Rectal smooth muscle tissue (tissue), 1 donor: Measurements from ENCODE around the gene CTCFL.

Experiments
- H3K27ac ChIP-seq: one replicate; pipeline ENCODE4 v1.7.0; 2013; ENCODE audit warnings: low read depth, low read length, inconsistent platforms
- H3K27me3 ChIP-seq: one replicate; pipeline ENCODE4 v1.7.0; 2013; ENCODE audit warnings: low read length; ENCODE audit not compliant: control insufficient read depth, insufficient read depth
- H3K36me3 ChIP-seq: one replicate; pipeline ENCODE4 v1.7.0; 2013; ENCODE audit warnings: low read length; ENCODE audit not compliant: control insufficient read depth, insufficient read depth
- H3K4me1 ChIP-seq: one replicate; pipeline ENCODE4 v1.7.0; 2013; ENCODE audit warnings: low read length; ENCODE audit not compliant: control insufficient read depth, insufficient read depth
- H3K4me3 ChIP-seq: one replicate; pipeline ENCODE4 v1.7.0; 2013; ENCODE audit warnings: low read length
- H3K9ac ChIP-seq: one replicate; pipeline ENCODE4 v1.7.0; 2013; ENCODE audit warnings: low read length

The CTCFL gene

DNA sequence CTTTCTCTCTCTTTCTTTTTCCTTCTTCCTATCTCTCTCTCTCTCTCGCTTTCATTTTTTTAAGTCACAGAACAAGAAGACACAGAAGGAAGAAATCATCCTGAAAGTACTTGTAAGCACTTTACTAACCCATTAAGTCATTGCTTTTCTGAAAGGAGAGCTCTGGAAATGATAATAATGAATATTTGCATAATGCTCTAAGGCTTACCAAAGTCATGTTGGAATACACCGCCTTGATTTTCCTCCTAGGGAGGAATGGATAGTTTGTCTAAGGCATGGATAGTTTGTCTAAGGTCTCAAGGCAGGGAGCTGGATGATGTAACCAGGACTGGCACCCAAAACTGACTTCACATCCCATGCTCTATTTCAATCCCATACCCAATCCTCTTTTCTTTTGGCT lies 12.9 kb upstream of the CTCFL start:
- H3K4me1 ChIP-seq: no peaks in the 10 kb centered on the region
- H3K27me3 ChIP-seq: peaks cover 4% of the 10 kb centered on the region
- H3K9ac ChIP-seq: no peak overlapping the region
- no peak overlapping the region for H3K4me3 ChIP-seq
- H3K36me3 ChIP-seq: no peaks in the 10 kb centered on the region
- no peak overlapping the region for H3K27ac ChIP-seq

DNA sequence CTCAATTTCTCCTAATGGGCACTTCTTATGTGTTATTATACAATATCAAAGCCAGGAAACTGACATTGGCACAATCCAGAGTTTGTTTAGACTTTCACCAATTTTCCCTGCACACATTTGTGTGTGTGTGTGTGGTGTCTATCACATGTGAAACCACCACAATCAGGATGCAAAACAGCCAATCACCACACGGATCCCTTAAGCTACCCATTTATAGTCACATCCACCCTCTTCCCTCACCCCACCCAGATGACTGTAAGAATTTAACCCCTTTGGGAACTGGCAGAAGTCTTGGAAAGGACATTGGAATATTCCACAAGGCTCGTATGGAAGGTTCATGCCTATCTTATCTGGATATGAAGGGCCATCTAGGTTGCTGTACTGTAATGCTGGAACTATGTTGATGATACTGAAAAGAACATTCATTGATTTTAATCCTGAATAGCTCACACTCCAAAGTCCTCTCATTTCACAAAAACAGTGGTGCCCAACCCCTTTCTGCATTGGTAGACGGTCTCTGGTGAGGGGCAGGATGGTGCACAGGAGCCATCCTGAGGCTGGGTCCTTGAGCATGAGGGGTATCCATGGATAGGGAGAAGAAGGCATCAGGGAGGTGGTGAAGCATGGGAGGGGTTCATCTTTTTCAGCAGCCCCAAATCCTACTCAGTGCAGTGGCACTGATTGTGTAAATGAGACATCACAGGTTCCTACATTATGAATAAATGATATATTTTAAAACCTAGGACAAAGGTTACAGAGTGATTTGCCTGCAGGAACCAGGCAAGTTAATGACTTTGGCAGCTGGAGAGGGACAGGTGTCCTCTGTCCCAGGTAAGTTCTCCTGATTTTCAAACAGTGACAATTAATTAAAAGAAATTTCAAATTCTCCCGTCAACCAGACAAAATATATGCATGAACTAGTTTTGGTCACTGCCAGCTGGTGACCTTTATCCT lies 12.1 kb upstream of the CTCFL start:
- H3K36me3 ChIP-seq: no peaks in the 10 kb centered on the region
- H3K27ac ChIP-seq: no peak overlapping the region
- no peaks in the 10 kb centered on the region for H3K4me1 ChIP-seq
- H3K27me3 ChIP-seq: peaks cover 4% of the 10 kb centered on the region
- no peak overlapping the region for H3K9ac ChIP-seq
- H3K4me3 ChIP-seq: no peak overlapping the region

DNA sequence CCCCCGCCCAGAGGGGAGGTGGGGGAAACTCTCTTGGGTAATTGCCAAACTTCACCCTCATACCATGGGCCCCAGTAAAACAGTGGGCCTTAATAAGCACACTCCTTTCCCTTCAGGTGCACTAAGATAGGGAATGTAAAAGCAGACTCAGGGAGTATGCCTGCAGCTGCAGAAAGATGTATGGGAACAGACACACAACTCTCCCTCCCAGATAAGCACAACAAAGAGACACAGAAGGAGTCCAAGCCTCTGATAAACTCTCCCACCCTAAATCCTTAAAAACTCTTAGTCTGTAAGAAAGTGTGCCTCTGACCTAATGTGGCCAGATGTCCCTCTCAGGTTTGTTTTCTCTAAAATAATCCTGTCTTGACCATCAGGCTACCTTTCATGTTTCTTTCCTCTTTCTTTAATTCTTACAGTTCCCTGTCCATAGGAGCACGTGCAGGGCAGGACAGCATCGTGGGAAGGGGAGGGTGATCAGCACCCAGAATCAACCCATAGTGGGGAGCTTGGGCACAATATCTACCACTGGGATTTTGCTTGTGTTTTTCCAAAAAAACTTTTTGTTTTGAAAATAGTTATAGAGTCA lies 11.3 kb upstream of the CTCFL start:
- no peaks in the 10 kb centered on the region for H3K36me3 ChIP-seq
- H3K4me1 ChIP-seq: no peaks in the 10 kb centered on the region
- no peak overlapping the region for H3K27ac ChIP-seq
- peaks cover 4% of the 10 kb centered on the region for H3K27me3 ChIP-seq
- no peak overlapping the region for H3K9ac ChIP-seq
- no peak overlapping the region for H3K4me3 ChIP-seq

DNA sequence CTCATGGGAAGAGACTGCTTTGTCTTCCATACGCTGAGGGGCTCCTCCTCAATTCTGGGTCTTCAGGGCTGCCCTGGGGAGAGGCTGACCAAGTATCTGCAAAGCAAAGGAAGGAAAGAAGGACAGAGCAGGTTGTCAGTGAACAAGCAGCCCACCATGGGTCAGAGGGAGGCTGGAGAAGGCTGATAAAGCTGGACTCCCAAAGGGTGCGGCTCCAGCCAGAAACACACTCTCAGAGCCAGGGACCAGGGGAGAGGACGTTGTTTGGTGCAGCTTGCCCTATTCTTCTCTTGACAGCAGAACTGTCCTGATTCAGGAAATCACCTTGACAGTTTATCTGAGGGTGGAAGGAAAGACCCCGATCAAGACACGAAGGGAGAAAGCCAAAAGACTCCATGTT lies 10.4 kb upstream of the CTCFL start:
- Histone ChIP-seq H3K4me3 (no peak overlapping the region), H3K27ac (no peak overlapping the region), H3K9ac (no peak overlapping the region), H3K4me1 (no peaks in the 10 kb centered on the region), H3K27me3 (peaks cover 4% of the 10 kb centered on the region), H3K36me3 (no peaks in the 10 kb centered on the region)

DNA sequence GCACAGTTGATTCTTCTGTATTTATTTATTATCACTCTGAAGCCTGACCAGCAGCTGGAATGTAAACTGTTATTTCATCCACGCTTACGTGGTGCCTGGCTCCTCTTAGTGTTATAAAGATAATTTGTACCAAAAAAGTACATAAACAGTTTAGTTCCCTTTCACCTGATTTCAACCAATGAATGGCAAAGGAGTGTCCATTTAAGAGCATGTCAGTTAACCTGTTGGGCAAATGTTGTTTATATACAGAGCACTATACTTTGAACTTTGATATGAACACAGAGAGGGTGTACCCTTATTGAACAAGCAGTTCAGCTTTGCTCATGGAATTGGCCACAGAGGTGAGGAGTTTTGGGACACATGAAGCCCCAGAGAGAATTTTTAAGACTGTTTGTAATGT lies 7.2 kb upstream of the CTCFL start:
- no peak overlapping the region for H3K9ac ChIP-seq
- H3K4me3 ChIP-seq: no peak overlapping the region
- no peak overlapping the region for H3K27ac ChIP-seq
- H3K36me3 ChIP-seq: no peaks in the 10 kb centered on the region
- H3K27me3 ChIP-seq: peaks cover 2% of the 10 kb centered on the region
- H3K4me1 ChIP-seq: no peaks in the 10 kb centered on the region

DNA sequence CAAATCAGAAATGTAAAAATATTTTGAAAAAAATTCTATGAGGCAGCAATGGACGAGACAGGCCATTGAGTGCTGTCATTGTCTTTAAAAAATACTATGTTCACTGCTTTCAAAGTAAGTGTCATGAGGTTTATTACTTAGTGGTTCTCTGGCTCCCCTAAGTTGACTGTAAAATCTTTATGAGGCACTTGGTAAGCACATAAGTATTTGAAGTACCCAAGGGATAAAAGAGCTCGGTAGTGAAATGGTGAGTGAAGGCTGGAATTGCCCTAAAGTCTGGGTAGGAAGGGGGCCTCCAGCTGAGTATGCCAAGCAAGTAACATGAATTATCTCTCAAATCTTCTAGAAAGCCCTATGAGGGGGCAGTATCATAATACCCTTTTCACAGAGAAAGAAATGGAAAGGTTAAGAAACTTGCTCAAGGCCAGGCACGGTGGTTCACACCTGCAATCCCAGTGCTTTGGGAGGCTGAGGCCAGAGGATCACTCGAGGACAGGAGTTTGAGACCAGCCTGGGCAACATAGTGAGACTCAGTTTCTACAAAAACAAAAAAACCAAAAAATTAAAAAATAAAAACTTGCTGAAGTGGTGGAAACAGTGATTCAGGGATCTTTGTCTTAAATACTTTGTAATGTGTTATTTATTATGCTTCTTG lies 5.5 kb upstream of the CTCFL start:
- H3K27me3 ChIP-seq: peaks cover 2% of the 10 kb centered on the region
- H3K4me1 ChIP-seq: no peaks in the 10 kb centered on the region
- no peak overlapping the region for H3K4me3 ChIP-seq
- H3K27ac ChIP-seq: no peak overlapping the region
- no peaks in the 10 kb centered on the region for H3K36me3 ChIP-seq
- no peak overlapping the region for H3K9ac ChIP-seq

DNA sequence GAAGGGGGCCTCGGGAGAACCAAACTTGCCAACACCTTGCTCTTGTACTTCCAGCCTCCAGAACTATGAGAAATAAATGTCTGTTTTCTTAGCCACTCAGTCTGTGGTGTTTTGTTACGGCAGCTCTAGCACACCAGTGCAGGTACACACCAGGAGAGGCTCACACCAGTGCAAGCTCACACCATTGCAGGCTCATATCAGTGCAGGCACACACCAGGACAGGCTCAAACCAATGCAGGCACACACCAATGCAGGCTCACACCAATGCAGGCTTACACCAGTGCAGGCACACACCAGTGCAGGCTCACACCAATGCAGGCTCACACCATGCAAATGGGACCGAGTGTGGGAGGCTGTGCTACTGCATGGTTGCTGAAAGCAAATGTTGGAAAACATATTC lies 4.9 kb upstream of the CTCFL start:
- no peaks in the 10 kb centered on the region for H3K36me3 ChIP-seq
- no peaks in the 10 kb centered on the region for H3K4me1 ChIP-seq
- H3K9ac ChIP-seq: no peak overlapping the region
- no peak overlapping the region for H3K27ac ChIP-seq
- H3K4me3 ChIP-seq: no peak overlapping the region
- H3K27me3 ChIP-seq: peaks cover 2% of the 10 kb centered on the region

DNA sequence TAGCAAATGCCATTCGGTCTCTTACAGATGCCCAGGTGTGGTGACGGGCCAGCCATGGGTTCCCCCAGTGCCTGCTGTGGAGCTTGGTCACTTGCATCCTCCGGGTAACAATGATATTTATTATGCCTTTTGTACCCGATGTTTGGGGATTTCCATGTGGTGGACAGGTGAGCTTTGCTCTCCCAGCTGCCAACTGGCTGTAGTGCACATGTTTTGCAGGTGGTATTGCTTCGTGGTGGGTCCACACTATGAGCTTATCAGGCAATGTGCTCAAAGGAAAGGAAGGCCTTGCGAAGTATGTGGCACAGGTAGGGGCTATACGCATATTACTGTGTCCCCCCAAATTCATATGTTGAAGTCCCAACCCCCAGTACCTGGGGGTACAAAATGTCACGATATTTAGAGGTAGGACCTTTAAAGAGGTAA lies 4.2 kb upstream of the CTCFL start:
- no peak overlapping the region for H3K9ac ChIP-seq
- no peak overlapping the region for H3K4me3 ChIP-seq
- no peaks in the 10 kb centered on the region for H3K36me3 ChIP-seq
- H3K27me3 ChIP-seq: peaks cover 2% of the 10 kb centered on the region
- no peak overlapping the region for H3K27ac ChIP-seq
- no peaks in the 10 kb centered on the region for H3K4me1 ChIP-seq

DNA sequence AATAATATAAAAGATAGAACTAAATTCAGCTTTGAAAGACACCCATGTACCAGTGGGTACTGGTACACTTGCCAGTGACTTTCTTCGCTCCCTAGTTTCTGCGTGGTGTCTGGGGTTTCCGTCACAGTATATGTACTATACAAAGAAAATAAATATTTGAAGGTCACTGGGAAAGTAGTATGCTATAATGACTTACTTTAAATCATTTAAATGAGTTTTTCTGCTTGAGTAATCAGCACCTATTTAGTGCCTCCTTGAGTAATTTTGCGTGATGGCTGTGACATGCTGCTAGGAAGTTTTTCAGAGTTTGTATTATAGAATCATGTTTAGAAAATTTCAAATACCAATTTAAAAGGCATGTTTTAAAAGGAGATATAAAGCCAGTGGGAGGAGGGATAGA lies 3.2 kb upstream of the CTCFL start:
- Histone ChIP-seq H3K4me1 (no peaks in the 10 kb centered on the region), H3K9ac (no peak overlapping the region), H3K27me3 (no peaks in the 10 kb centered on the region), H3K4me3 (no peak overlapping the region), H3K27ac (no peak overlapping the region), H3K36me3 (no peaks in the 10 kb centered on the region)

DNA sequence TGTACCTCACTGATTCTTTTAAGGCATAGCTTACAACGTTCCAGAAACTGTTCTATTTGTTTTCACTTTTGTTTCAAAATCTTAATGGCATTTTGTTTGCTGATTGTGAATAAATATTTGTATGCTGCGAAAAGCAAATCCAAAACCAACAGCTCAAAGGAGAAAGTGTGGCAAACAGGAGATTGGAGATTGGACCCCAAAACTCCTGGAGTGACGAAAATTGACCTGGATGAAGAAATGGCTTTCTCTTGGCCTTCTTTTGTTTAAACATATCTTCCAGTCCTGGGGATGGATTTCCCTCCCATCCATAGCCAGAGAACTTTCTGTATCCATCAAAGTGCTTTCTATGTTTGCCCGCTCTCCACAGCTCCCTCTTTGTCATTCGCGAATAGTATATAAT lies 2.8 kb upstream of the CTCFL start:
- no peaks in the 10 kb centered on the region for H3K27me3 ChIP-seq
- H3K4me3 ChIP-seq: no peak overlapping the region
- H3K4me1 ChIP-seq: no peaks in the 10 kb centered on the region
- H3K36me3 ChIP-seq: no peaks in the 10 kb centered on the region
- no peak overlapping the region for H3K9ac ChIP-seq
- H3K27ac ChIP-seq: no peak overlapping the region

DNA sequence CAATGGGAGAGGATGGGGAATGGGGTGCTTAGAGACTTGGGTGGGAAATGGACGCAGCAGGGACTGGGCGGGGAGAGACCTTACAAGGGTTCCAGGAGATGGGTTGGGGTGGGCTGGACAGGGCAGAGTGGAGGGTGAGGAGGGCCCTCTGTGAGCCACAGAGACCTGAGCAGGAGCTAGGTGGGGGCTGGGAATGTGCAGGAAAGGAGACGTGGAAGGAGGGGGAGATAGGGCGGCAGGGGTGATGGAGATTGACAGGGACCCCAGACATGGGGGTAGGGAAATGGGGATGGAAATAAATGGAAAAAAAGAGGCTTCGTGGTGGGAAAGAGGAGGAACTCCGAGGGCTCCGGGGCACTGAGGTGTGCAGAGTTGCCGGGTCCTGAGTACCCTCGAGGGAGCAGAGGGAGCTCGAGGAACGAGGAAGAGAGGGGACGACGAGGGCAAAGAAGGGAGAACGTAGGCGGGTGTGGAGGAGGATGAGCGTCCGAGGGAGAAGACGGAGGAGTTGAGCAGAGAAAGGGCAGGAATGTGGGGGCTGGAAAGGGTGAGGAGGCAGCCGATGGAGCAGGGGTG lies 2.0 kb upstream of the CTCFL start:
- Histone ChIP-seq H3K4me1 (no peaks in the 10 kb centered on the region), H3K27me3 (no peaks in the 10 kb centered on the region), H3K4me3 (no peak overlapping the region), H3K9ac (no peak overlapping the region), H3K27ac (no peak overlapping the region), H3K36me3 (no peaks in the 10 kb centered on the region)

DNA sequence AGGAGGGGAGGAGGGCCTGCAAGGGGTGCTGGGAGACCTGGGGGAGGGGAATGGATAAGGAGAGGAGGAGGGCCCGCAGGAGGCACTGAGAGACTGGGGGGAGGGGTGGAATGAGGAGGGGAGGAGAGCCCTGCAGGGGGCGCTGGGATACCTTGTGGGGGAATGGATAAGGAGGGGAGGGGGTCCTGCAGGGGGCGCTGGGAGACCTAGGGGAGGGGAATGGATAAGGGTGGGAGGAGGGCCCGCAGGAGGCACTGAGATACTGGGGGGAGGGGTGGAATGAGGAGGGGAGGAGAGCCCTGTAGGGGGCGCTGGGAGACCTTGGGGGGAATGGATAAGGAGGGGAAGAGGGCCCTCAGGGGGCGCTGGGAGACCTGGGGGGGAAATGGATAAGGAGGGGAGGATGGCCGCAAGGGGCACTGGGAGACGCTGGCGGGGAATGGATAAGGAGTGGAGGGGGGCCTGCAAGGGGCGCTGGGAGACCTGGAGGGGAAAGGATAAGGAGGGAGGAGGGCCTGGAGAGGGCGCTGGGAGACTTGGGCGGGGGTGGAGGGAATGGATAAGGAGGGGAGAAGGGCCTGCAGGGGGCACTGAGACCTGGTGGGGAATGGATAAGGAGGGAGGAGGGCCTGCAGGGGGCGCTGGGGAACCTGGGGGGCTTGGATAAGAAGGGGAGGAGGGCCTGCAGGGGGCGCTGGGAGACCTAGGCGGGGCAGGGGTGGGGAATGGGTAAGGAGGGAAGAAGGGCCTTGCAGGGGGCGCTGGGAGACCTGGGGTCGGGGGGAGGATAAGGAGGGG lies 1.3 kb upstream of the CTCFL start:
- H3K4me1 ChIP-seq: no peaks in the 10 kb centered on the region
- H3K9ac ChIP-seq: no peak overlapping the region
- no peak overlapping the region for H3K27ac ChIP-seq
- H3K27me3 ChIP-seq: no peaks in the 10 kb centered on the region
- H3K4me3 ChIP-seq: no peak overlapping the region
- no peaks in the 10 kb centered on the region for H3K36me3 ChIP-seq
